Cardiac ventricle fibroblast (primary cell): Measurements from ENCODE around the gene TIGAR. TPM values are rescaled to one million over a fixed set of nuclear protein-coding genes. Genes with fewer than 3 reads are reported as not detected.

ENCODE experiments used
- total RNA-seq: library from RNA; depleted of rRNA; stranded (reverse); fragments of >200 nt; gene quantifications from 2 replicates; pipeline ENCODE4 v1.2.3, GENCODE V29; 2015

TIGAR gene, protein sequence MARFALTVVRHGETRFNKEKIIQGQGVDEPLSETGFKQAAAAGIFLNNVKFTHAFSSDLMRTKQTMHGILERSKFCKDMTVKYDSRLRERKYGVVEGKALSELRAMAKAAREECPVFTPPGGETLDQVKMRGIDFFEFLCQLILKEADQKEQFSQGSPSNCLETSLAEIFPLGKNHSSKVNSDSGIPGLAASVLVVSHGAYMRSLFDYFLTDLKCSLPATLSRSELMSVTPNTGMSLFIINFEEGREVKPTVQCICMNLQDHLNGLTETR
- total RNA-seq, result 3.3 and 4.8 TPM in 2 replicates

DNA sequence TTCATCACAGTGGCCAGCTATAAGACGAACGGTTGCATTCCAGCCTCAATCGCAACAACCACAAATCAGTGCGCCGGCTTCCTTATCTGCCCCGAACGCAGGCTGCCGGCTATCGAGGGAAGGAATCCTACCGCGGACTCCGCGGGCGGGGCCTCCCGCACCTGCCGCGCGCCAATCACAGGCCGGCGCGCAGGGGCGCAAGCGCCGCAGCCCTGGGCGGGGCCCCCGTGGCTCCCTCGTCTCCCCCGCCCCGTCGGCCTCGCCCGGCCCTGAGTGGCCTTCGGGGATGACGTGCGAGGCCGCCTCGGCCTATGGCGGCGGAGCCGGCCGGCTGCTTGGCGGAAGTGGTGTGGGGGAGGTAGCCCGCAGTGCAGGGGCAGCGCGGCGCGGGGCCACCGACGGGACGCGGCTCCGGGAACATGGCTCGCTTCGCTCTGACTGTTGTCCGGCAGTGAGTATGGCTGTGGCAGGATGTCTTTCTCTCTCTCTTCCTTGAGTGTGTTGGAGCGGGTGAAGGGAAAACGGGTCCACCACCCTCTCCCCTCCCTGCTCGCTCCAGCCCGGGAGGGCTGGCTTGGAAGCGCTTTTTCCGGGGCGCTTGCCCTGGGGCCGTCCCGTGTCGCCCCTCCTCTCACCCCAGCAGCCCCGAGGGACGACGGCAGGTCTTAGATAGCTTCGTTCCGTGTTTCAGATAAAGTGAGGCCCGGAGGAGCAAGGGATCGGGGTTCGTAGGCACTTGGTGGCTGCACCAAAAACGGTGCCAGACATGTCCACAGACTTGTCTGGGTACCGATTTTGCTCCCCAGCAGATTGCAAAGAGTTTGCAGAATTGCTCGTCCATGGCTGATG is at the start of gene TIGAR:
TSS of gene TIGAR (plus strand) at position 361 of the 849 bp plus-strand sequence. CDS start at position 420, 59 bp downstream.

GRCh38 chr12:4273652-4274395 is 47.2 kb upstream of the TIGAR start, which contains the start of gene CCND2:
CCND2 (plus strand) TSS chr12:4273762; CDS start chr12:4274041, 279 bp downstream.

DNA sequence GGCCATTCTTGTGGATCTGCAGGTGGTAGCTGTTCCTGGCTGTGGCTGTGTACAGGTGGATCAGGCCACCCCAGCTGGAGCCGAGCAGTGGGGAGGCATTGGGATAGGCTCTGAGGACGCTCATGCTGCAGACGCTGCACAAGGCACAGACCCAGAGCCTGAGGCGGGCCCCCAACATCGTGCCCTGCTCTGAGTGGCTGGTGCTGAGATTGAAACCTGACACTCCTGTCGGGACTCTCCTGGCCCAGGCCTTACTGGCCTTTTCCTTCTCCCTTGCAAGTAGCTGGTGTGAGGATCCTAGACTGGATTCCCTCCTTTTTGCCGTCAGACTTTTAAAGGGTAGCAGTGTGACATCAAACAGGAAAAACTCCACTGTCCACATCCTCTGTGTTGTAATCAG is 58.4 kb downstream of the TIGAR start, which contains the start of gene FGF23:
TSS of gene FGF23 (minus strand) at position 308 of the 400 bp plus-strand sequence. CDS start at position 178, 130 bp downstream.

Other genes starting within 250 kb of the TIGAR start
- gene CCND2, start 47.5 kb upstream of the TIGAR start, total RNA-seq, result 51.7 and 58.4 TPM in 2 replicates
- not detected in 2 replicates for gene FGF23, start 58.5 kb downstream of the TIGAR start, total RNA-seq
- gene FGF6, start 124.6 kb downstream of the TIGAR start, total RNA-seq, result not detected in 2 replicates
- 1.7 and 2.3 TPM in 2 replicates for gene RAD51AP1, start 217.7 kb downstream of the TIGAR start, total RNA-seq
- 19.7 and 35.8 TPM in 2 replicates for gene DYRK4, start 241.0 kb downstream of the TIGAR start, total RNA-seq